Measurements from ENCODE around the gene SREBF2. TPM values are rescaled to one million over a fixed set of nuclear protein-coding genes. Genes with fewer than 3 reads are reported as not detected.

The SREBF2 gene
- total RNA-seq, 2 donors from 2014 or later = 48.3 to 65.3 TPM

DNA sequence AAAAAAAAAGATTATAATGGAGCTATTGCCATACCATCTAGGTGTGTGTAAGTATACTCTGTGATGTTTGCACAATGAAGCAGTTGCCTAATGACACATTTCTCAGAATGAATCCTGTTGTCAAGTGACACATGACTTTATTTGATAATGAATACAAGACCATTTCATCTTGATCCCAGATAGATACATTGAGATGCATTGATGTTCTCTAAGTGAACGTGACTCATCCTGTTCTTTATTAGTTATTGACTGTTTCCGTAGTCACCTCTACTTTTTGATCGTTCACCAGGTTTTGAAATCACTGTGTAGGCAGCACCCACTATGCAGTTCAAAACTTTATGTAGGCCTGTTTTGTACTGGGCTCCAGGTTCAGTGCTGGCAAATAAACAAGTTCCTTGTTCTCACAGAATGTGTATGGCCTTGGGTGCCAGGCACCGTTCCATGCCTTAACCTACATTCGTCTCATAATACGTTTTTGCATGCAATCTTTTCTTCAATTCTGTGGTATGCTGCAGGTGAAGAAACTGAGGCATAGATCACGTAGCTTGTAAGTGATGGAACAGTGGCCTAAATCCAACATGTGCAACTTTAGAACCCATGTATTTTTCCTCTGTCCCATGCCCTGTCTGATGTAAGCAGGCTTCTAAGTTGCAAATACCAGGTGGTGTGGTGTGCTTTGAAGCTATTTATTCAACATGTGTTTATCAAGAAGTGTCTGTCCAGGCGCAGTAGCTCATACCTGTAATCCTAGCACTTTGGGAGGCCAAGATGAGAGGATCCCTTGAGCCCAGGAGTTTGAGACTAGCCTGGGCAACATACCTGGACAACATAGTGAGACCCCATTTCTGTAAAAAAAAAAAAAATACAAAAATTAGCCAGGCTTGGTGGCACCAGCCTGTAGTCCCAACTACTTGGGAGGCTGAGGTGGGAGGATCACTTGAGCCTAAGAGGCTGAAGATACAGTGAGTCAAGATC, 10.4 kb downstream of the SREBF2 start:
- TF ChIP-seq, protein P1, sequence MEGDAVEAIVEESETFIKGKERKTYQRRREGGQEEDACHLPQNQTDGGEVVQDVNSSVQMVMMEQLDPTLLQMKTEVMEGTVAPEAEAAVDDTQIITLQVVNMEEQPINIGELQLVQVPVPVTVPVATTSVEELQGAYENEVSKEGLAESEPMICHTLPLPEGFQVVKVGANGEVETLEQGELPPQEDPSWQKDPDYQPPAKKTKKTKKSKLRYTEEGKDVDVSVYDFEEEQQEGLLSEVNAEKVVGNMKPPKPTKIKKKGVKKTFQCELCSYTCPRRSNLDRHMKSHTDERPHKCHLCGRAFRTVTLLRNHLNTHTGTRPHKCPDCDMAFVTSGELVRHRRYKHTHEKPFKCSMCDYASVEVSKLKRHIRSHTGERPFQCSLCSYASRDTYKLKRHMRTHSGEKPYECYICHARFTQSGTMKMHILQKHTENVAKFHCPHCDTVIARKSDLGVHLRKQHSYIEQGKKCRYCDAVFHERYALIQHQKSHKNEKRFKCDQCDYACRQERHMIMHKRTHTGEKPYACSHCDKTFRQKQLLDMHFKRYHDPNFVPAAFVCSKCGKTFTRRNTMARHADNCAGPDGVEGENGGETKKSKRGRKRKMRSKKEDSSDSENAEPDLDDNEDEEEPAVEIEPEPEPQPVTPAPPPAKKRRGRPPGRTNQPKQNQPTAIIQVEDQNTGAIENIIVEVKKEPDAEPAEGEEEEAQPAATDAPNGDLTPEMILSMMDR (IDR thresholded peaks at IDR 0.05) = no peak
- DNase-seq (ENCODE audit: low spot score) (no peak), ATAC-seq (ENCODE audit: insufficient number of reproducible peaks, low FRiP score, low read depth) (no peak)
- Histone ChIP-seq H3K4me1 (ENCODE audit: control insufficient read depth in 1 of 2, low read depth in 2 of 2) (peaks cover 0 to 15% of the 10 kb centered on the region in 2 donors), H3K36me3 (no peaks in the 10 kb centered on the region), H3K27ac (no peak overlapping the region), H3K4me3 (no peak overlapping the region), H3K27me3 (replicated peaks; ENCODE audit: insufficient read depth) (no peaks in the 10 kb centered on the region), H3K9me3 (no peaks in the 10 kb centered on the region)

DNA sequence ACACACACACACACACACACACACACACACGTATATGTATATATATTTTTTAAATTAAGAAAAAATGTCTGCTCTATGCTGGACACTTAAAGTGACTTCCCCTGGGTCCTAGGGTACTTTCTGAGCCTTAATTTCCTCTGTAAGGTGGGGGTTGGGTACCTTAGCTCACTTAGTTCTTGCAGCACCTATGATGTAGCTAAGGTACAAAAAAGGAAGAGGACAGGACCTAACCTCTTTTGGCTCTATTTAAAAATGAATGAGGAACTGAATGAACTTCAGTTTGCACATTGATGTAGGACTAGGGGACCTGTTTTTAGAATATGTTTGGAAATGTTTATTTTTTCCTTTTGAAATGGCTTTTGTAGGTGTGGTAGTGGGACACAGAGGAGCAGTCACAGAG, 11.1 kb downstream of the SREBF2 start:
- Histone ChIP-seq H3K4me3 (no peak overlapping the region), H3K27ac (no peak overlapping the region), H3K9me3 (no peaks in the 10 kb centered on the region), H3K27me3 (replicated peaks; ENCODE audit: insufficient read depth) (no peaks in the 10 kb centered on the region), H3K4me1 (ENCODE audit: control insufficient read depth in 1 of 2, low read depth in 2 of 2) (peaks cover 0 to 15% of the 10 kb centered on the region in 2 donors), H3K36me3 (no peaks in the 10 kb centered on the region)
- DNase-seq (ENCODE audit: low spot score) = no peak
- TF ChIP-seq, protein P1 (IDR thresholded peaks at IDR 0.05) = no peak
- no peak for ATAC-seq (ENCODE audit: insufficient number of reproducible peaks, low FRiP score, low read depth)

DNA sequence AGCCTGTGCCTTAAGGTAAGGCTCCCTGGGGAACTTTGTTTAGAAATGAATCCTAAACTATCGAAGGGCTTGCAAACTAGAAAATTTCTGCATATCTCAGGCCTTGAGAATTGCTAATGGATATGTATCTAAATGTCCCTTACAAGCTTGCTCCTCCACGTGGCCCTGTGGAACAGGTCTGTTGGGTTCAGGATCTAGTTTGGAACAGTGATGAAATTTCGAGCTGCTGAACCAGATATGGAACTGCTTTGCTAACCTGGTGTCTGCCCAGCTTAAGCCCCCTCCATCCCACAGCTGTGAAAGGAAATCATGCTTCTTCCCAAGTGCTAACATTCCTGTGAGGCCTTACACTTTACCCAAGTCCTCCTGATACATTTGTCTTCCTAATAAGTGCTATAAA, 11.6 kb downstream of the SREBF2 start:
- Histone ChIP-seq H3K9me3 (no peaks in the 10 kb centered on the region), H3K4me1 (ENCODE audit: control insufficient read depth in 1 of 2, low read depth in 2 of 2) (peaks cover 0 to 15% of the 10 kb centered on the region in 2 donors), H3K36me3 (no peaks in the 10 kb centered on the region), H3K27me3 (replicated peaks; ENCODE audit: insufficient read depth) (no peaks in the 10 kb centered on the region), H3K27ac (no peak overlapping the region), H3K4me3 (no peak overlapping the region)
- no peak for DNase-seq (ENCODE audit: low spot score)
- TF ChIP-seq, protein P1 (IDR thresholded peaks at IDR 0.05) = no peak
- ATAC-seq (ENCODE audit: insufficient number of reproducible peaks, low FRiP score, low read depth) = no peak

DNA sequence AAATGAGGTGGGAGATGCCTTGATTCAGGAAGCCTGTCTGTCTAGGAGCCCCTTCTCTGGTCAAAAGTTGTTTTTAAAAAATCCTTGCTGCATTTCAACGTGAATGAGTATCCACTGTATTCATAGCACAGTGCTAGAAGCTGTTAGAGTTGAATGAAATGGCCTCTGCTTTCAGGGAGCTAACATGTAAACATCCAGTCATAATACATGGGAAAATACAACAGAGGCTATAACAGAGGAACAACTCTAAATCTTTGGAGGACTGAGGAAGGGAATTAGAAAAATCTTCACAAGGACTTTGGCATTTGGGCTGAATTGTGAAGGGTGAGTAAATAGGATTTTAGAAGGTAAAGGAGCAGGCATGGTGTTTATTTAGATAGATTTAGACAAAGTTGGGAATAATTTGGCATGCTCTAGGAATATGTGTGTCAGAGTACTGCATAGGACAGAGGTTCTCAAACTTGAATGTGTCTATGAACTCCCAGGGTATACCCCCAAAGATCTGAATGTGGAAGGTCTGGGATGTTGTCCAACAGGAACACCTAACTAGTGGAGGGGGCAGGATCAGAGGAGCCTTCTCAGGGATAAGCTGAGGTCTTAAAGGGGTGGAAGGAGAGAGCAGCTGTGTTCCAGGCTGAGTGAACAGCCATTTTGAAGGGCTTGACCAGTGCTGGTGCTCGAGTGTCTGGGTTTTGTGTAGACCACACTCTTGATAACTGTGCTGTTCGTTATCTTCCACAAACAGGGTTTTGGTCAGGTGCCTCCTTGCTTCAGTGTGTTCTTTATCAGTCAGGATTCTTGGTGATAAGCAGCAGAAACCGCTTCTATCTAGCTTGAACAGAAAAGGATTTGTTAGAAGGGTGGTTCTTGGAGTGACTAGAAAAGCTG, 12.7 kb downstream of the SREBF2 start:
- H3K36me3 ChIP-seq = no peaks in the 10 kb centered on the region
- H3K27me3 ChIP-seq (replicated peaks; ENCODE audit: insufficient read depth) = no peaks in the 10 kb centered on the region
- DNase-seq (ENCODE audit: low spot score) (no peak), ATAC-seq (ENCODE audit: insufficient number of reproducible peaks, low FRiP score, low read depth) (no peak)
- H3K27ac ChIP-seq = no peak overlapping the region
- H3K4me3 ChIP-seq = no peak overlapping the region
- H3K9me3 ChIP-seq = no peaks in the 10 kb centered on the region
- TF ChIP-seq, protein P1 (IDR thresholded peaks at IDR 0.05) = no peak
- H3K4me1 ChIP-seq (ENCODE audit: control insufficient read depth in 1 of 2, low read depth in 2 of 2) = peaks cover 0 to 15% of the 10 kb centered on the region in 2 donors
